HepG2 (cell line): Measurements from ENCODE around the gene RAB42. TPM values are rescaled to one million over a fixed set of nuclear protein-coding genes. Genes with fewer than 3 reads are reported as not detected.

ENCODE experiments used
- CCDC6 ChIP-seq: sonication (generic); formaldehyde crosslinking; IDR thresholded peaks from 2 replicates; pipeline ENCODE4 v1.8.1; 2022; ENCODE audit warnings: mild to moderate bottlenecking, missing genetic modification reagents, moderate library complexity
- FOSL2 ChIP-seq: sonication (generic); formaldehyde crosslinking; IDR thresholded peaks from 2 replicates; pipeline ENCODE4 v1.4.0; 2020; ENCODE audit warnings: missing genetic modification reagents
- GABPA ChIP-seq, 2 experiments: IDR thresholded peaks; 2 replicates each; pipeline ENCODE4 v1.6.1; 2011 to 2016; ENCODE audit warnings: low read depth in 2 of 2, low read length in 1 of 2, missing biosample characterization in 1 of 2, missing genetic modification characterization in 1 of 2
- HNF4G ChIP-seq, 2 experiments: sonication (generic) in 1 of 2; formaldehyde crosslinking in 1 of 2; IDR thresholded peaks; 2 replicates each; pipeline versions ENCODE4 v1.4.0 to v1.6.1; 2011 to 2020; ENCODE audit warnings: borderline replicate concordance in 2 of 2, low read depth in 2 of 2, mild to moderate bottlenecking in 2 of 2, low read length in 1 of 2, missing genetic modification reagents in 1 of 2, moderate library complexity in 1 of 2
- ISX ChIP-seq: sonication (generic); formaldehyde crosslinking; conservative IDR thresholded peaks from 2 replicates; pipeline ENCODE4 v1.5.0; 2020; ENCODE audit warnings: missing genetic modification reagents
- MIXL1 ChIP-seq: IDR thresholded peaks from 2 replicates; pipeline ENCODE4 v1.6.1; 2016
- SAP130 ChIP-seq: IDR thresholded peaks from 2 replicates; pipeline ENCODE4 v1.6.1; 2016; ENCODE audit warnings: low read depth
- THAP11 ChIP-seq: IDR thresholded peaks from 2 replicates; pipeline ENCODE4 v1.6.1; 2016; ENCODE audit warnings: missing biosample characterization, missing genetic modification reagents
- ZMYM3 ChIP-seq: sonication (generic); formaldehyde crosslinking; IDR thresholded peaks from 2 replicates; pipeline ENCODE4 v1.5.1; 2020; ENCODE audit warnings: mild to moderate bottlenecking, missing genetic modification reagents
- polyA plus RNA-seq, 8 experiments: library from polyadenylated mRNA; depleted of rRNA in 3 of 8; stranded (reverse) in 7 of 8; unstranded in 1 of 8; fragments of >200 nt; fragmentation: Illumina TruSeq in 4 of 8; extraction: Trizol in 4 of 8; gene quantifications; 2 replicates each; pipeline versions ENCODE4 v1.2.1 to v1.2.3, GENCODE V29; 2011 to 2016; ENCODE audit warnings: low read depth in 4 of 8, missing spikeins in 1 of 8, mixed read lengths in 1 of 8; ENCODE audit not compliant: insufficient read depth in 1 of 8
- total RNA-seq, 5 experiments: library from RNA; depleted of rRNA; stranded (reverse); fragments of >200 nt; fragmentation: Illumina TruSeq; extraction: Trizol; gene quantifications; 2 replicates each; pipeline ENCODE4 v1.2.3, GENCODE V29; 2016; ENCODE audit warnings: low read depth in 1 of 5
- TF ChIP-seq, protein P1 (sequence below): sonication (generic); formaldehyde crosslinking; IDR thresholded peaks from 2 replicates; pipeline ENCODE4 v1.5.1; 2020; ENCODE audit warnings: mild to moderate bottlenecking, missing genetic modification reagents, moderate library complexity
- TF ChIP-seq, protein P2 (sequence below): sonication (generic); formaldehyde crosslinking; IDR thresholded peaks from 2 replicates; pipeline ENCODE4 v1.4.0; 2020; ENCODE audit warnings: missing genetic modification reagents
- TF ChIP-seq, protein P3 (sequence below): sonication (generic); formaldehyde crosslinking; IDR thresholded peaks from 2 replicates; pipeline ENCODE4 v1.4.0; 2020; ENCODE audit warnings: mild to moderate bottlenecking, missing genetic modification reagents
- TF ChIP-seq, protein P4 (sequence below): sonication (generic); formaldehyde crosslinking; IDR thresholded peaks from 2 replicates; pipeline ENCODE4 v1.9.0; 2021; ENCODE audit warnings: missing genetic modification reagents, borderline replicate concordance
- TF ChIP-seq, protein P5 (sequence below): sonication (generic); formaldehyde crosslinking; IDR thresholded peaks from 2 replicates; pipeline ENCODE4 v1.5.0; 2020; ENCODE audit warnings: mild to moderate bottlenecking, missing genetic modification reagents
- TF ChIP-seq, protein P6 (sequence below): IDR thresholded peaks from 2 replicates; pipeline ENCODE4 v1.6.1; 2016; ENCODE audit warnings: missing compliant biosample characterization, missing genetic modification reagents, borderline replicate concordance

Gene RAB42
- total and polyA plus RNA-seq, 2 of the 13 experiments (the other 11 are each of a cell fraction or from before 2014, with no cell fraction given): 10.4 to 166 TPM

DNA sequence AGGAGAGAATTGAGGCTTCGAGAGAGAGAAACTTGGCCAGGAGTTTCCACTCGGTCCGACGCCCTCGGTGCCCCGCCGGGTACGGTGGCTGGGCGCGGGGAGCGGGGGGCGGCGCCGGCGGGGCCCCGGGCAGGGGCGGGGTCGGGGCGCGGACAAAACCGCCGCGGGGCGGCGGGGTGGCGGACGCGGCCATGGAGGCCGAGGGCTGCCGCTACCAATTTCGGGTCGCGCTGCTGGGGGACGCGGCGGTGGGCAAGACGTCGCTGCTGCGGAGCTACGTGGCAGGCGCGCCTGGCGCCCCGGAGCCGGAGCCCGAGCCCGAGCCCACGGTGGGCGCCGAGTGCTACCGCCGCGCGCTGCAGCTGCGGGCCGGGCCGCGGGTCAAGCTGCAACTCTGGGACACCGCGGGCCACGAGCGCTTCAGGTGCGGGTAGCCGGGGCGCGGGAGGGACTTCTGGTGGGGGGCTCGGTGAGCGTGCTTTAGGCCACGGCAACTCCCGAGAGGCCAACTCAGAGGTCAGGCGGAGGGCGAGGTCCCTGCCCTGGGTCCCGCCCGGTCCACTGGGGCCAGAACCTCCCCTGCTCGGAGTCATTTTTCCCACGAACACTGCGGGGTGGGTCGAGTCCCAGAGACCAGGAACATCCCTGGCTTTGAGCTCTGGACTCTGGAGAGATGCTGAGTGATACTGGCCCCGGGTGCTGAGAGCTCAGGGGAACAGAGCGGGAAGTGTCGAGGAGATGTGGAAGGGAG is 431 bp downstream of the RAB42 start (continued):
- TF ChIP-seq, protein P1, sequence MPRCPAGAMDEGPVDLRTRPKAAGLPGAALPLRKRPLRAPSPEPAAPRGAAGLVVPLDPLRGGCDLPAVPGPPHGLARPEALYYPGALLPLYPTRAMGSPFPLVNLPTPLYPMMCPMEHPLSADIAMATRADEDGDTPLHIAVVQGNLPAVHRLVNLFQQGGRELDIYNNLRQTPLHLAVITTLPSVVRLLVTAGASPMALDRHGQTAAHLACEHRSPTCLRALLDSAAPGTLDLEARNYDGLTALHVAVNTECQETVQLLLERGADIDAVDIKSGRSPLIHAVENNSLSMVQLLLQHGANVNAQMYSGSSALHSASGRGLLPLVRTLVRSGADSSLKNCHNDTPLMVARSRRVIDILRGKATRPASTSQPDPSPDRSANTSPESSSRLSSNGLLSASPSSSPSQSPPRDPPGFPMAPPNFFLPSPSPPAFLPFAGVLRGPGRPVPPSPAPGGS (CRISPR knock-in tag): no peak
- TF ChIP-seq, protein P2, sequence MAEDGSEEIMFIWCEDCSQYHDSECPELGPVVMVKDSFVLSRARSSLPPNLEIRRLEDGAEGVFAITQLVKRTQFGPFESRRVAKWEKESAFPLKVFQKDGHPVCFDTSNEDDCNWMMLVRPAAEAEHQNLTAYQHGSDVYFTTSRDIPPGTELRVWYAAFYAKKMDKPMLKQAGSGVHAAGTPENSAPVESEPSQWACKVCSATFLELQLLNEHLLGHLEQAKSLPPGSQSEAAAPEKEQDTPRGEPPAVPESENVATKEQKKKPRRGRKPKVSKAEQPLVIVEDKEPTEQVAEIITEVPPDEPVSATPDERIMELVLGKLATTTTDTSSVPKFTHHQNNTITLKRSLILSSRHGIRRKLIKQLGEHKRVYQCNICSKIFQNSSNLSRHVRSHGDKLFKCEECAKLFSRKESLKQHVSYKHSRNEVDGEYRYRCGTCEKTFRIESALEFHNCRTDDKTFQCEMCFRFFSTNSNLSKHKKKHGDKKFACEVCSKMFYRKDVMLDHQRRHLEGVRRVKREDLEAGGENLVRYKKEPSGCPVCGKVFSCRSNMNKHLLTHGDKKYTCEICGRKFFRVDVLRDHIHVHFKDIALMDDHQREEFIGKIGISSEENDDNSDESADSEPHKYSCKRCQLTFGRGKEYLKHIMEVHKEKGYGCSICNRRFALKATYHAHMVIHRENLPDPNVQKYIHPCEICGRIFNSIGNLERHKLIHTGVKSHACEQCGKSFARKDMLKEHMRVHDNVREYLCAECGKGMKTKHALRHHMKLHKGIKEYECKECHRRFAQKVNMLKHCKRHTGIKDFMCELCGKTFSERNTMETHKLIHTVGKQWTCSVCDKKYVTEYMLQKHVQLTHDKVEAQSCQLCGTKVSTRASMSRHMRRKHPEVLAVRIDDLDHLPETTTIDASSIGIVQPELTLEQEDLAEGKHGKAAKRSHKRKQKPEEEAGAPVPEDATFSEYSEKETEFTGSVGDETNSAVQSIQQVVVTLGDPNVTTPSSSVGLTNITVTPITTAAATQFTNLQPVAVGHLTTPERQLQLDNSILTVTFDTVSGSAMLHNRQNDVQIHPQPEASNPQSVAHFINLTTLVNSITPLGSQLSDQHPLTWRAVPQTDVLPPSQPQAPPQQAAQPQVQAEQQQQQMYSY (CRISPR knock-in tag): 0 out of 2 replicates have a peak, but pooled peaks have one; percentile 45
- TF ChIP-seq, protein P3, sequence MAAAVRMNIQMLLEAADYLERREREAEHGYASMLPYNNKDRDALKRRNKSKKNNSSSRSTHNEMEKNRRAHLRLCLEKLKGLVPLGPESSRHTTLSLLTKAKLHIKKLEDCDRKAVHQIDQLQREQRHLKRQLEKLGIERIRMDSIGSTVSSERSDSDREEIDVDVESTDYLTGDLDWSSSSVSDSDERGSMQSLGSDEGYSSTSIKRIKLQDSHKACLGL (CRISPR knock-in tag): peak; percentile 52; the same call in 1 of the 2 replicates
- TF ChIP-seq ZMYM3 (CRISPR knock-in tag): no peak
- TF ChIP-seq, protein P4, sequence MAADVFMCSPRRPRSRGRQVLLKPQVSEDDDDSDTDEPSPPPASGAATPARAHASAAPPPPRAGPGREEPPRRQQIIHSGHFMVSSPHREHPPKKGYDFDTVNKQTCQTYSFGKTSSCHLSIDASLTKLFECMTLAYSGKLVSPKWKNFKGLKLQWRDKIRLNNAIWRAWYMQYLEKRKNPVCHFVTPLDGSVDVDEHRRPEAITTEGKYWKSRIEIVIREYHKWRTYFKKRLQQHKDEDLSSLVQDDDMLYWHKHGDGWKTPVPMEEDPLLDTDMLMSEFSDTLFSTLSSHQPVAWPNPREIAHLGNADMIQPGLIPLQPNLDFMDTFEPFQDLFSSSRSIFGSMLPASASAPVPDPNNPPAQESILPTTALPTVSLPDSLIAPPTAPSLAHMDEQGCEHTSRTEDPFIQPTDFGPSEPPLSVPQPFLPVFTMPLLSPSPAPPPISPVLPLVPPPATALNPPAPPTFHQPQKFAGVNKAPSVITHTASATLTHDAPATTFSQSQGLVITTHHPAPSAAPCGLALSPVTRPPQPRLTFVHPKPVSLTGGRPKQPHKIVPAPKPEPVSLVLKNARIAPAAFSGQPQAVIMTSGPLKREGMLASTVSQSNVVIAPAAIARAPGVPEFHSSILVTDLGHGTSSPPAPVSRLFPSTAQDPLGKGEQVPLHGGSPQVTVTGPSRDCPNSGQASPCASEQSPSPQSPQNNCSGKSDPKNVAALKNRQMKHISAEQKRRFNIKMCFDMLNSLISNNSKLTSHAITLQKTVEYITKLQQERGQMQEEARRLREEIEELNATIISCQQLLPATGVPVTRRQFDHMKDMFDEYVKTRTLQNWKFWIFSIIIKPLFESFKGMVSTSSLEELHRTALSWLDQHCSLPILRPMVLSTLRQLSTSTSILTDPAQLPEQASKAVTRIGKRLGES (CRISPR knock-in tag): no peak
- no peak for TF ChIP-seq MIXL1 (CRISPR knock-in tag)
- no peak for TF ChIP-seq HNF4G (IDR thresholded peaks at IDR 0.05; ENCODE audit: borderline replicate concordance, low read depth, low read length)
- peak; percentile 45; the same call in 1 of the 2 replicates for TF ChIP-seq HNF4G (CRISPR knock-in tag; IDR thresholded peaks at IDR 0.05; ENCODE audit: borderline replicate concordance, low read depth)
- TF ChIP-seq THAP11 (CRISPR knock-in tag): peak; percentile 8; the same call in 1 of the 2 replicates
- TF ChIP-seq ISX (CRISPR knock-in tag): 0 out of 2 replicates have a peak, but pooled peaks have one; percentile 19
- peak; percentile 41 for TF ChIP-seq SAP130 (CRISPR knock-in tag)
- TF ChIP-seq GABPA (IDR thresholded peaks at IDR 0.05; ENCODE audit: low read depth, low read length): no peak
- TF ChIP-seq GABPA (CRISPR knock-in tag; IDR thresholded peaks at IDR 0.05; ENCODE audit: low read depth): no peak
- TF ChIP-seq, protein P5, sequence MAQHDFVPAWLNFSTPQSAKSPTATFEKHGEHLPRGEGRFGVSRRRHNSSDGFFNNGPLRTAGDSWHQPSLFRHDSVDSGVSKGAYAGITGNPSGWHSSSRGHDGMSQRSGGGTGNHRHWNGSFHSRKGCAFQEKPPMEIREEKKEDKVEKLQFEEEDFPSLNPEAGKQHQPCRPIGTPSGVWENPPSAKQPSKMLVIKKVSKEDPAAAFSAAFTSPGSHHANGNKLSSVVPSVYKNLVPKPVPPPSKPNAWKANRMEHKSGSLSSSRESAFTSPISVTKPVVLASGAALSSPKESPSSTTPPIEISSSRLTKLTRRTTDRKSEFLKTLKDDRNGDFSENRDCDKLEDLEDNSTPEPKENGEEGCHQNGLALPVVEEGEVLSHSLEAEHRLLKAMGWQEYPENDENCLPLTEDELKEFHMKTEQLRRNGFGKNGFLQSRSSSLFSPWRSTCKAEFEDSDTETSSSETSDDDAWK (CRISPR knock-in tag): no peak
- peak; percentile 10; the same call in 1 of the 2 replicates for TF ChIP-seq FOSL2 (CRISPR knock-in tag)
- TF ChIP-seq, protein P6, sequence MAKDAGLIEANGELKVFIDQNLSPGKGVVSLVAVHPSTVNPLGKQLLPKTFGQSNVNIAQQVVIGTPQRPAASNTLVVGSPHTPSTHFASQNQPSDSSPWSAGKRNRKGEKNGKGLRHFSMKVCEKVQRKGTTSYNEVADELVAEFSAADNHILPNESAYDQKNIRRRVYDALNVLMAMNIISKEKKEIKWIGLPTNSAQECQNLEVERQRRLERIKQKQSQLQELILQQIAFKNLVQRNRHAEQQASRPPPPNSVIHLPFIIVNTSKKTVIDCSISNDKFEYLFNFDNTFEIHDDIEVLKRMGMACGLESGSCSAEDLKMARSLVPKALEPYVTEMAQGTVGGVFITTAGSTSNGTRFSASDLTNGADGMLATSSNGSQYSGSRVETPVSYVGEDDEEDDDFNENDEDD: 0 out of 2 replicates have a peak, but pooled peaks have one; percentile 22
- TF ChIP-seq CCDC6 (CRISPR knock-in tag): peak; percentile 53; the same call in 1 of the 2 replicates
